AG08395 (cell line): ENCODE data around the gene KIF6.

Experiments used
- DNase-seq: peaks from one replicate; pipeline ENCODE4 v3.0.0; 2012; ENCODE audit warnings: mixed read lengths, low spot score

The KIF6 gene

DNA sequence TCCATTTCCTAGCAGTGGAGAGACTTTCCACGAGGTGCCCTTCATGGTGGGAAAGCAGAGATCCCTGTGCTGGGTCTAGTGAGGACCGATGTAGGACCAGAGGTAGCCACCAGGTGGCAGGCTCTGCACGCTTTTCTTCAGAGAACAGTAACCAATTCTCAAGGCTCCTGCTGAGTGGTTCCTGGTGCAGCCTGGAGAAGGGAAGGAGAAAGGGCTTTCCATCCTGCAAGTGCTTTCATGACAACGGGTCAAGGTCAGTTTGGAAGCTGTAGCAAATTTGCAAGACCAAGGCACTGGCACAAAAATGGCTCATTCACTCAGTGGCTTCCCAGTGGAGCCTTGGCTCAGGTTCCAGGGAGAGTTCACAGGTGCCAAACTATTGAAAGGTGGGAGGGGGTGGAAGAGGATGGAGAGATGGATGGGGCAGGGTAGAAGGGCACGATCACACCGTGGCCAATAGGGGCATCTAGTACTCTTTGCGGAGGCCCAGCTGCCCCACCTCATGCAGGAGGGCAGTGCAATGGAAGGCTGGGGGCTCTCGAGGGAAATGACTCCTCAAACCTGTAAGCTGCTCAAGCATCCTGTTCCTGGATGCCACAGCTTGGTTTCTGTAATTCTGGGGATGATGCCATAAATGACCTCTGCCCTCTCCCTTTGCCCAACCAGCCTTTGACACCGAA lies 377.2 kb downstream of the KIF6 start:
- peak; percentile 93 for DNase-seq

DNA sequence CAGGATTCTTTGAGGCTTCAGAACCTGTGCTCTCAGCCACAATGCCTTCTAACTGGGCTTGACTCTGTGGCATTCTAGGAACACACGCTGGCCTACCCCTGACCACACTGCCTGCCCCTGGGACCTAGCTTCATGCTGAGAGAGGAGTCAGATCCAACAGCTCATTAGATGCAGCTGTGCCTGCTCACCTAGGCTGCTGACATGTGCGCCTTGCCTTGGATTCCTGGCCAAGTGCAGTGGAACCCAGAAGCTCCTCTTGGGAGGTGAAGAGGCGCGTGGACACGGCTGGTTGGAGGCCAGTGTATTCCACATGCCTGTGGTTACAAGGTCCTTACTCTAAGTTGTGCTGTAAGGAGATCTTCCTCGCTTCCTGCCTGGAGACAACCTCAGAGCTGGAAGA lies 378.0 kb downstream of the KIF6 start:
- no peak for DNase-seq

DNA sequence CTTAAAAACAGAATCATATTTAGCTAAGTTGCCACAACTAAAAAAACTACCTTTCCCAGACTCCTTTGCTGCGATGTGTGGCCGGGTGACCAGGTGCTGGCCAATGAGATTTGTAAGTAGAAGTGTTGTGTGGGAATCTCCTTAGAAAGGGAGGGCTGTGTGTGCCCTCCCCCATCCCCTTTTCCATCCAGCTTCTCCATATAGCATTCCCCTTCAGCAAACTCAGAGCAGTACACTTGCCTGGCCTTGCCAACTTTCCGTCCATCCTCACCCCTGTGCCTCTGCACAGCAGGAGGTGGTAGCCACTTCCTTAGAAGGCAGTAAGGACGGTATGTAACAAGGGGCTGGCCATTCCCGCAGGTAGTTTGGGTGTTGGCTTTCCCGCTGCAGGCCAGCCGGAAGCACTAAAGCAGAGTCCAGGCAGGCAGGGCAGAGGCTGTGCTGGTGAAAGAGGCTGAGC lies 380.4 kb downstream of the KIF6 start:
- DNase-seq = no peak

DNA sequence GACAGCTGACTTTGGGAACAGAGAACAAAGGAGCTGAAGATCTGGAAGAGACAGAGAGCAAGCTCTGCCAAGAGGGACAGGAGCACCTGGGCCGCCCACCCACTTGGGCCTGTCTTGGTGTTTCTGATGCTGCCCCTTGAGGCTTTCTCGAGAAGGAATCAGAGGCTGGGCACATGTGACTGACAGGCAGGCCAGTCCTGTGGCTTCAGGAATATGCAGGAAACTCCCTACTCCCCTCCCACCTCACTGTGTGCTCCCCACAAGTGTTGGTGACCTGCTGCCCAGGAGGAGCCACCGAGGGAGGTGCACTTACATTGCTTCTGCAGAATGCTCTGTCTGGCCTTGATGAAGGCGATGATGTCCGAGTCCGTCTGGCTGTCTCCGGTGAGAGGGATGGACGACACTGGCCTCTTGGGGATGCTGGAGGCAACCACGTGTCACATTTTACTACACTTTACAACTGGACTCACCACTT lies 381.8 kb downstream of the KIF6 start:
- DNase-seq = no peak

DNA sequence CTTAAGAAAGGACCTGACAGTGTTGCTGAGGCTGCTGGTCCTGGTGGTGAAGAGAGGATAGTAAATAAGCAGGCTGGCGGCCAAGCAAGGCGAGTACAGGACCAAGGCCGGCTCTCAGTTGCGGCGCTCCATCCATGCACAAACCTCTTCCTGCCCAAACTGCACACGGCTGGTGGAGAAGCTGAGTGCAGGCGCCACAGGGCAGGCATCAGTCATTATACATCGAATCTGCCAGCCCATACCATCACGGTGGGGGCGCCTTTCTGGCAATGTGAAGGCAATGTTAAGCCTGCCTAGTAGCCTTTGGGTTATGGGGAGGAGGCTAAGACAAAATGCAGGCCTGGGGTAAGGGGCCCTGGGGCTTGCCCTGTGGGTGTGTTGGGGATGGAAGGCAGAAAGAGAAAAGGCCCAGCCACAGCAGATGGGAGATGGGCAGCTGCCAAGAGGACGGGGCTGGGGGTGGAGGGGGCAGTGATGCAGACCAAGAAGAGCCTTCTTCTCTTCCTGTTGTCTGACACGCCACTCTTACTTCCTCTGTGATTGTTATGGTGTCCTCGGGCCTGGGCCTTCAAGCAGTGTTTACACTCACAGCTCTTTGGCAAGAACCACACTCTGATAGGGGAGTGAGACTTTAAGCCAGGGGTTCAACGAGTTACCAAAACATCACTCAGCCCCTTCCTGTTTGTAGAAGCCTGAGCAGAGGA lies 382.4 kb downstream of the KIF6 start:
- no peak for DNase-seq

DNA sequence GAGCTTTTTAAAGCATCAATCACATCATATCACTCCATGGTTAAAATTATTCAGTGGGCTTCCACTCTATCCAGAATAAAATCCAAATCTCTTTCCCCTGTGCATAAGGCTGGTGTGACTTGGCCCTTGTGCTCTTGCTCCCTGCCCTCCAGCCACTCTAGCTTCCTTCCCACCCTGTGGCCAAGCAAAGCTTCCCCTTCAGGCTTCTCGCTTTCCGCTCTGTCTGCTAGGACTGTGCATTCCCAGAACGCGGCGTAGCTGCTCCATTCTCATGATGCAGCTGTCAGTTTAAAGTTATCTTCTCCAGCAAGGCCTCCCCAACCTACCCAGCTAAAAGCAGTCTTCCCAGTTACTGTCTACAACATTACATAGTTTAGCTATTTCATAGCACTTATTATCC lies 383.3 kb downstream of the KIF6 start:
- DNase-seq = no peak

DNA sequence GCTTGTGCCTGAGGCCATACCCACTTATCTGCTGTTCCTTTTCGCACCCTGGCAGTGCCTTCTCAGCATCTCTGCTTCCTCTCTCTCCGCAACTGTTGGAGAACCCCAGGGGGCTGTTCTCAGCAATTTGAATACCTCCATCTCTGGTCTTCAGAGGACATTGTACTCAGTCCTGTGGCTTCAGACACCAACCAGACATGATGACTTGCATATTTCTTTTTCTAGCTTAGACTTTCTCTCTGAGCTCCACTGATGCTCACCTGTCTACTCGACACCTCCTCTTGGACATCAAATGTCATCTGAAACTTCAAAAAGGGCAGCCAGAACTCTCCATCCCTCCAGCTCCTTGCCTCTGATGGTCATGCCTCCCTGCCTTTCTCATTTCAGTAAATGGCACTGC lies 383.9 kb downstream of the KIF6 start:
- no peak for DNase-seq

DNA sequence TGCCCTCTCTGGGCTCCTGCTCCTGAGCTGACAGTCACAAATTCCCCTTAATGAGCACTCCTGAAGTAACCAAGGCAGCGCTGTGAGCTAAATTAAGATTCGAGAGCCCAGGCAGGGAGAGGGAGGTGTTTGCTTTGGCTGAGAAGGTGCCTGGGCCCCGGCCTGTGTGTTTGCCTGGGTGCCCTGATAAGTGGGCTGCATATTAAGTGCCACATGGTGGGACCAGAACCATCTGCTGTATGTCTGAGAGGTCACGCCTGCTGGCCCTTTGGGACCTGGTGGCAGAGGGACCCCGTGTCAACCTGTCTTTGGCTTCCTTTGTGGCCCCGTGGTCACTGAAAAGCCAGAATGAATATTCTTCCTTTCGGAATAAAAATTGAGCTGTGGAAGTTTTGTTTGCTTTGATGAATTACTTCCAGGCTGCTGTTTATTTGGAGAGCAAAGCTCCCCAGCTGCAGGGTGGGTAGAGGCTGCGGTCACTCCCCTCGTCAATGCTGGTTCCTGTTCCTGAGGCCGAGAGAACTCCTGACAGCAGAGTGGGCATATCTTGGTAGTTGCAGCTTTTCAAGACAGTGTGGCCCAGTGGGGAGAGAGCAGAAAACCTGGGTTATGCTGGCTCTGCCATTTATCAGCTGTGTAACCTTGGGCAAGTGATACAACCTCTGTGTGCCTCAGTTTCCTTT lies 385.2 kb downstream of the KIF6 start:
- DNase-seq = no peak

DNA sequence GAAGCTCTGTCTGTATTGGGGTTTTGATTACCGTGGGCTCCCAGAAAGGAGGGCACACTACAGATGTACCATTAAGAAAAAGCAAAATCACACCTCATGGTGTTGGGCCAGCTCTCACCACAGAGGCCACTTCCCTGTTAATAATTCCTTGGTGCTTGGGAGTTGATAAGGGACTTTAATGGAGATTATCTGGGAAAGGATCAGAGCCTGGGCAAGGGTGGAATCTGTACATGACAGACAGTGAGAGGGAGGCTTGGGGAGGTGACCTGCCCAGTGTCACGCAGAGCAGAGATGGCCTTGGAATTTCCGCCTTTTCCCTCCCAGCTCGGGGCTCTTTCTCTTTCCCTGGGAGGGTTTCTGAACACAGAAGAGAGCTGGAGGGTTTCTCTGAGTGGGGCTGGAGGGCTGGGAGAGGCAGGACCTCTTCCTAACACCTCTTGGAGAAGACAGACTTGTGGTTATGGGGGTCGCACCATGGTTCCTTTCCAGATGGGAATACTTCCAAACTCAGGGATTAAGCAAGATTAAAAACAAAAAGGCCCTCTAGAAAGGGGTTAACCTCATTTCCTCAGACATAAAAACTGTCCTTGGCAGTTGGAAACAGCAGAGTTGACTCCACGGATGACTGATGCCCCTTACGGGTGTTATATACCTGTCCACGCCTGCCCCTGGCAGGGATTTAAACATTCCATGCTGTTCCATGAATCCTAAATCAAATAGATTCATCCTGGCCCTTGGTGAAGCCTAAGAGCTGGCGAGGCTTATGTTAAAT lies 385.9 kb downstream of the KIF6 start:
- no peak for DNase-seq

DNA sequence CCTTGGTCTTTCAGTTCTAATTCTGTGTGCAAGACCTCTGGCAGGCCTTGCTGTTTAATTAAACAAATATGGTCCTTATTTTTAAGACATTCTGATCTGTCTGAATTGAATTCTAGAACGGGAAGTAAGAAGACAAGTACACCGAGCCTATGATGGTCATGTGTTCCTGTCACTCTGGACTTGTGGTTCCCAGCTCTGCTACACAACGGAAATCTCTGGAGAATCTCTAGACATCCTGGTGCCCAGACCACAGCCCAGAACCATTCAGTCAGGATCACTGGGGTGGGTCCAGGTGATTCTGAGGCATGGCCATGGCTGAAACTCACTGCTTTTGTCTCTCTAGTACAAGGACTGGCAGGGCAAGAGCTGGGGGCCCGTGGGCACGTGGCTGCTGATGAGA lies 386.8 kb downstream of the KIF6 start:
- DNase-seq = no peak

DNA sequence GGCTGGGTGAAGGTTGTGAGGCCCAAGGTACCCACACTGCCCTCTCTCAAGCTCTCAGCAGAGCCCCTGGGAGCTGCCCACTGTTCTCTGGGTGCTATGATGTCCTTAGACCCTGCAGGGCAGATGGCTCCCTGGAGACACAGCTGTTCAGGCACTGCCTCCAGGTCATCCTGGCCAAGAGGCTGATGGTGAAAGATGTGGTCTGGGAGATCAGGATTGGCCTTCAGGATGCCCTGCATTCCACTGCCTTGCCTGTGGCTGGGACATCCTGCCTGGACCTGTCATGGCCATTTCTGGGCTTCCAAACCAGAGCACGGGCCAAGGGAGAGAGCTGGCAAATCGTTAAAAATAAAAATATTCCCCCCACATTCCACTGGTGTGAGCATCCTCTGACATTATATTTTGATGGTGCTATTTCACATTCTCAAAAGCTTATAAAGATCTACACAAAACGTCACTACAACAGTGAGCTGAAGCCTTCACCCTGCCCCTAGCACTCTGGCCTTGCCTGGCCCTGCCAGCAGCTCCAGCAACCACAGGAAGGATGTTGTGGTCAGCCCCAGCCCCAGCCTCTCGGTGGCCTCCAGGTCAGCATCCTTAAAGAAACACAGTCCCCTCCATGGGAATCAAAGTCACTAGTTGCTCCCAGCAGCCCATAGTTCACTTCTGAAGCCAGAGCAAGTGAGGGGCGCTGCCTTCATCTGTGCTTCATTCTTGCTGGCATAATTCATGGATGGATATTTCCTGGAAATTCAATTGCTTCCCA lies 389.2 kb downstream of the KIF6 start:
- peak; percentile 63 for DNase-seq

DNA sequence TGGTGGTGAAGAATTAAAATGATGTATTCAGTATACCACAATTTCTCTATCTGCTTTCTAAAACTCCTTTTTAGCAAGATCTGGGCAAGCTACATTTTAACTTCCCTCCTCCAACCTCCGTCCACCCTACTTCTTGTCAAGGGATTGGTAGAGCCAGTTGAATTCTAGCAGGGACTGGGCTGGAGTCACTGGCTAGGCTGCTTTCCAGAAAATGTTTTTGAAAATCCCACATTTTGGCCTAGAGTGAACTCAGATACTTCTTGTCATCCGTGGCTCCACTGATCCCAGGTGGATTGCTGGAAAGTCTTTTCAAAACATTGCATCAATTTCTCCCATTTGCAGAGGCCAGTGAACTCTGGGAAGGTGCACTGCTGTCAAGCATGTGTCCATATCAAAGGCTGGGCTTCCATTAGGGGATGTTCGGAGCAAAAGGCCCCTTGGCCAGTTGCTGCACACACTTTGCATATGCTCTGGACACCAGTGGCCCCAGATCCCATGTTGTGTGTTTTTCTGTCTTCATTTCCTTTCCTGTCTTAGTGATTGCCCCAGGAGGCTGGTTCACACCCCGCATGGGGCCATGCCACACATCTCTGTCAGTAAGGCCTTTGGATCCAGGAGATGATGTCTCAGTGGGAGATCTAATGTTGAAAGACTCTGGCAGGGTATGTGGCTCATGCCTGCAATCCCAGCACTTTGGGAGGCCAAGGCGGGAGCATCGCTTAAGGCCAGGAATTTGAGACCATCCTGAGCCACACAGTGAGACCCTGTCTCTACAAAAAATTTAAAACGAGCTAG lies 391.4 kb downstream of the KIF6 start:
- DNase-seq = no peak

DNA sequence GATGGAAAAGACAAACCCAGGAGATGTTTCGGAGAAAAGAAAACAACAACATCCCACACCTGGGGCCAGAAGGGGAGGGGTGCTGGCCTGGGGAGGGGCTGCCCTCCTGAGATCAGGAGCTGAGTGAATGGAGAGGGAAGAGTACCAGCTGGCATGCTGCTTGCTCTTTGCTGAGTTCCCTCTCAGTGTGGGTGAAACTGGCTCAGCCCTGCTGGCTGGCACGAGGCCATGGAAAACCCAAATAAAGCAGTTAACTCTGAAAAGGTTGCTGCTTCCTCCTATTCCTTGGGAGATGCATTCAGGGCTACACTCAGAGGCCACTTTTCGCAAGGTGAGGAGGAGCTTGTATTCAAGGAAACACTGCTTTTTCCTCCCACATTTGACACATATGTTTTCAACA lies 394.7 kb downstream of the KIF6 start:
- no peak for DNase-seq

DNA sequence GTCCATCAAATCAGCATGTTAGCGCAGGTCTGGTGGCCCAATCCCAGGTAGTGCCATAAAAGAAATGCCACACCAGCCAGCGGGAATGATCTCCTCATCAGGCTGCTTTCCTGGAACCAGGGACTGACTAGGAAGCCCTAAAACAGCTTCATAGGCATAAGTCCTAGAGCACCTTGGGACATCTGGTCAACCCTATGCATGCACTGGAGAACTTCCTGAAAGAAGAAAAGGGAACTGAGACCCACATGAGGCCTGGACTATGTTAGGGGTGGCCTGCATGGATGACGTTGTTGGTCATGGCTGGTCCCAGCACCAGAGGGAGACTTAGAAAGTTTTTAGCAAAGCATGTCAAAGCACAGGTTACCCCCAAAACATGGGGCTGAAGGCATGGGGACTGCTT lies 395.2 kb downstream of the KIF6 start:
- DNase-seq = no peak

DNA sequence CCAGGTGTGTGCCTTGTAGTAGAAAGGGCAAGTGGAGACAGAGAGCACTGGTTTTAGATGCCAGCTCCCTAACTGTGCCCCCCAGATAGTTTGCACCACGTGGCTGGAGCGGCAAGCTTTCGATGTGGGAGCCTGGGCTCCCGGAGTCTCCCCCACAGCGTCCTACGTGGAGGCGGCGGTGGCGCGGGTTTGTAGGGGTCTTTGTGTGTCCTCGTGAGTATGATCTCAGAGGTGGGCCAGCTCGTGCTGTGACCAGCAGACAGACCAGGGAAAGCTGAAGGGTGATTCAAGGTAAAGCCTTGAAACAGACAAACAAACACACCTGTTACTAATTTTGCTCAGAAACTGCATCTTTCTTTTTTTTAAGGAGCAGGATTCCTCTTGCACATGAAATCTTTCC lies 397.1 kb downstream of the KIF6 start:
- DNase-seq = no peak

DNA sequence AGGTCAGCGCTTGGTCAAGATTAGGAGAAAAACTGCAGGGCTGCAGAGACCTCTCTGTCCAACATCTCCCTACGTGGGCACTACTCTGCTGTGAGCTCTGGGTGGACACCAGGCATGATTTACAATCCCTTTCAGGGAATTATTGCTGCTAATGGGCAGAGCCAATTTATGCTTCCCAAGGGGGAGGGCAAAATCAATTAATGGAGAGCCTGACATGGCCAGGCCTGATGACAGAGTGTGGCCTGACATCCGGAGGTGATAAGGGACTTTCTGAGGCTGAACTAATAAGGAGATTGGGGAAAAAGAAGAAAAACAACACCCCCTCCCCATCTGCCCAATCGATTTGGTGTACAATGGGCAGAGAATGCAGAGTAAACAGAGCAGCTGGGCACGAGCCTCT lies 397.7 kb downstream of the KIF6 start:
- no peak for DNase-seq

DNA sequence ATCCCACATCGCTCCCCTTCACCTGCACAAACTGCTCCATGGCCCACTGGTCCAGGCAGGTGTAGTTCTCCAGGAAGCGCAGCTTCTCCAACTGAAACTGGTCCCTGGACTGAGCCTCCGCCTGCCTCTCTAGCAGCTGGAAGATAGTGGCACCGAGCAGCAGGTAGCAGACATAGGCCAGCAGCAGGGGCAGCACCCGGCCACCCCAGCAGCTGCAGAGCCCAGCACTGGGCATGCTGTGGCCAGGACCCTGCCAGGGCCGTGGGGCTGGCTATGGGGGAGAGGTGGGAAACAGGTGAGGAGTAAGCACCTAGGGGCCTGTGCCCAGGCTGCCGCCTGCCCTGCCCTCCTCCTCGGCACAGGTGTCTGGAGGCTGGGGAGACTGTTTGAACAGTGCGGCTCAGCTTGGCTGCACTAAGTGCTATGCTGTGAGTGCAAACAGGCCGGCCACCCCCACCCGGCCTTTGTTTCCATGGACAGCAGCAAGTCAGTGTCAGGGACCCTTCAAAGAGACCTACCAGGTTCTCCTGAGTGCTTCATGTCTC lies 402.8 kb downstream of the KIF6 start, which contains the start of gene KCNK16:
Gene KCNK16, minus strand, starts transcription at position 397 of the 545 bp plus-strand sequence. Its CDS starts 162 bp downstream, at position 235.
- DNase-seq = no peak

DNA sequence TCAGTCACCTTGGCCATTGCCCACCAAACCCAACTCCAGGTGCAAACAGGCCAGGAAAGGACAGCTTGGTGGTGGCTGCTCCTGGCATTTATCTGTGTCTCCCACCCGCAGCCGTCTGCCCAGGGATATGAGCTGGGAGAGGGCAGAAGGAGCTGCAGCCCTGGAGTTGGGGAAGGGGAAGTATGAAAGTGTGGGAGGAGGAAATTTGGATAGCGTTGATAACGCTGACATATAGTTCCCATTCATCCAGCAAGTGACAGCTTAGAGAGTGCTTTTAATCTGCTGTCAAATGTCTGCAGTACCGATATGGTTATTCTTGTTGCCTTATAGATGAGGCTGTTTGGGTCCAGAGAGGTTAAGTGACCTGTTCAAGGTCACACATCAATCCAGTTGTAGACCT lies 403.4 kb downstream of the KIF6 start:
- DNase-seq = no peak

DNA sequence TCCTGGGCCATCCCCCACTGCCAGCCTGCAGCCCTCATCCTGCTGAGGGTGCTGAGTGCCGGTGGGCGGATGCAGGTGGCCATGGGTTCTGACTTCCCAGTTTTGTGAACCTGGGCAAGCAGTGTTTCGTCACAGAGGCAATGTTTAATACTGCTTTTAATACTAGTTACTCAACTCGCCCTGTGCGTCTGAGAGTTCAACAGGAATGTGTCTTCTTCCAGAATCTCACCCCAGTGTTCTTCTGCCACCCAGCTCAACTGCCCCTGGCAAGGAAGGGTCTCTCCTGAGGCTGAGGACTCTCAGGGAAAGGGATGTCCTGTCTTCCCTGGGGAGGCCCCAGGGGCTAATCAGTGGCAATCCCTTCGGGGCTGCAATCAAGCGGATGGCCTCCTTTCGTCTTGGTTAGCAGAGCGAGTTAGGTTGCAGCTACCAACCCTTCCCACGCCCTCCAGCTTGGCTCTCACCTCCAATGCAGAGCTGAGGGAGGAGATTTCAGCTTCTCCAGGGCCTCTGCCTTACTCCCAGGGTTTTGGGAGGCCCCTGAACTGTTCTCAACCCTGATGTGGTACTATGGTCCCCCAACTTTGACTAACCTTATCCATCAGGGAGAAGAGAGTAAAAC lies 404.7 kb downstream of the KIF6 start:
- no peak for DNase-seq
